ENCODE measurements around the gene LHFPL3.
"Not testable (repeated sequence)": the region's sequence is repeated elsewhere in the genome, so short reads cannot be mapped to it uniquely, and the experiment has no call there.

LHFPL3 gene

DNA sequence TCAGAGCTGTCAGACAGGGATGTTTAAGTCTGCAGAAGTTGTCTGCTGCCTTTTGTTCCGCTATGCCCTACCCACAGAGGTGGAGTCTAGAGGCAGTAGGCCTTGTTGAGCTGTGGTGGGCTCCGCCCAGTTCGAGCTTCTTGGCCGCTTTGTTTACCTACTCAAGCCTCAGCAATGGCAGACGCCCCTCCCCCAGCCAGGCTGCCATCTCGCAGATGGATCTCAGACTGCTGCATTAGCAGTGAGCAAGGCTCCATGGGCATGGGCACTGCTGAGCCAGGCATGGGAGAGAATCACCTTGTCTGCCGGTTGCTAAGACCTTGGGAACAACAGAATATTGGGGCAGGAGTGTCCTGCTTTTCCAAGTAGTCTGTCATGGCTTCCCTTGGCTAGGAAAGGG lies 267.2 kb downstream of the LHFPL3 start:
- DNase-seq (ENCODE audit: low read depth in 2 of 2), result not testable (repeated sequence)

DNA sequence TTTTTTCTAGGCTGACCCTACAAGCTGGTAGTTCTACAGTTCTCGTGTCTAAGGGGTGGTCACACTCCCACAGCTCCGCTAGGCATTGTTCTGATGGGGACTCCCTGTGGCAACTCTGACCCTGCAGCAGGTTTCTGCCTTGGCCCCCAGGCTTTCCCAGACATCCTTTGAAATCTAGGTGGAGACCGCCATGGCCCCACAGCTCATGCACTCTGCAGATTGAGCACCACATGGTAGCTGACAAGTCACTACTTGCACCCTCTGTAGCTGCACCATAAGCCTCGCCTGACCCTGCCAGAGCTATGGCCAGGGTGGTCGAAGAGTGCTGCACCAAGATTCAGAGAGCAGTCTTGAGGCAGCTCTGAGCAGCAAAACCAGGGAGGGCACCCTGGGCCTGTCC lies 275.6 kb downstream of the LHFPL3 start:
- no peak for DNase-seq (ENCODE audit: low read depth in 2 of 2)

DNA sequence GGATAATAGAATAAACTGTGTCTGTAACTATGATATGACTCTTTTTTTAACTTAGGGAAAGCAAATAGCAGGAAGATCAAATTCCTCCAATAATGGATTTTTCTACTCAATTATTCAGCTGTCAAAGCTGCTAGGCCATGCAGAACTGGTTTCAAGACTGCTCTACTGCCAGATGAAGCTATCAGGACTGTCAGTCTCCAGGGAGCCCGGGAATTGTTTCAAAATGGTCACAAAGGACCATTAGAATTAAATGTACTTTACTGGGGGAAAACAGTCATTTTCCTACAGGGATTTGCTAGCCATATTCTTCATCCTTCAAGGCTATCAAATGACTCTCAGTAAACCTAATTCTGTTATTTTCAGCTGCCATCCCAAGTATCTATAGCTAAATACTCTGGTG lies 276.3 kb downstream of the LHFPL3 start:
- no peak for DNase-seq (ENCODE audit: low read depth in 2 of 2)

DNA sequence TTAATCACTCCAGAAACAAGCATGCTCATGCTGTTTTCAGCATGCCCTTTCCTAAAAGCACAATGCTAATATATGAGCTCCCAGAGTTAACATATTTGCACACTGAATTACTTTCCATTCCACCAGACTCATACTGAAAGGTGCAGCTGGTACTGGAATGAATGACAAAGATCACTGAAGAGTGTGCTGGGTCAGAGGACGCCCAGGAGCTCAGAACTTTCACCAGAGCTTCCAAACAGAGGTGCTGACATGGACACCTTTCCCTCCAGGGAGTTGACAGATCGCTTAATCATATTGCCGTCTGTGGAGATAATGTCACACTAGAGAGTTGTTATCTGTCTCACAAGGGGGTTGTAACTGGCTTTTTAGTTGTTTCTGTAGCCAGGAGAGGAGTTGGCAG lies 292.9 kb downstream of the LHFPL3 start:
- no peak for DNase-seq (ENCODE audit: low read depth in 2 of 2)

DNA sequence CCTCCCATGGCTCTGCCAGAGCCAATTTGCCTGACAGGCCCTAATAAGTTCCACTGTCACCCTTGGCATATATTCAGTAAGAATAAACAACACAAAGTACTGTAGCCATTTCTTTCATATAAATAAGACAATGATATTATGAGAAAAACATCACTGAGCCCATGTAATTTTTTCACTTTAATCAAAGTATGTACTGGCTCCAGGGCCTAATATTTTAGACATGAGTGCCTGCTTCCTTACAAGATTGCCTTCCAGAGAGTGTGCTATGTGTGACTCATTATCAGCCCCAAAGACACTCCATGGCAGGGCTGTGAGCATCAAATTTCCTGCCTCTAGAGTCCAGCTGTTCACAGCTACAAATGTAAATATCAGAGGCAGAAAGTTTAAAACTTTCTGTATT lies 297.6 kb downstream of the LHFPL3 start:
- DNase-seq (ENCODE audit: low read depth in 2 of 2), result no peak

DNA sequence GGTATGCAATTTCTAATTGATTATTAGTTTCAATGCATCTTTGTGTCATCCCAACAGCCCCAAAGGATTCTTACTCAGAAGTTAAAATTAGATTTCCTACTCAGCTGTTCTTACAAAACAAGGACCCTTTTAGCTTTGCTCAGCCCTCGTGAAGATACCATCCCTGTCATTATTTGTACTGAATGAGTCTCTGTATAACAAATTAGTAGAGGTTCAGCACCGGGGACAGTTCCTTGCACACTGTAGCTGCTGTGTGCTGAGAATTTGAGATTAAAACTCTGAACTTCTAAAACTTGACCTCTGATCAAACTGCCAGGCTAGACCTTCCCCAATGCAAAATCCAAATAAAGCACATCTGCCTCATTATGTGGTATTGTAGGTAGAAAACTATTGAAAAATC lies 299.1 kb downstream of the LHFPL3 start:
- DNase-seq (ENCODE audit: low read depth in 2 of 2), result no peak

DNA sequence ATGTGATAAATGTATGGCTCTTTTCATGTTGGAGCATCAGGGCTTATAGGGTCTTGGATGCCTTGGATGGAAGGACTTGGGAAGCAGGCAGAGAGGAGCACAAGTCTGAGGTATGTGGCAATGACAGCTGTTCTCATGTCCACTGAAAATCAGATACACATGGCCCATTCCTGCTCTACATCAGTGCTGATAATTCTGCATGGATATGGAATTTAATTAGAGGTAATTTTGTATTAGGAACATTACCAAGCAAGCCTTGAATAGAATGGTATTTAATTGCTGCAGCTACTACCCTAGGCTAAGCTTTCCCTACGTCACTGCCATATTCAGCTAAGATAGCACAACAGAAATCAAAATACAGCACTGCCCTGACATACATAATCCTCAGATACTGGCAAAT lies 299.6 kb downstream of the LHFPL3 start:
- DNase-seq (ENCODE audit: low read depth in 2 of 2), result no peak

DNA sequence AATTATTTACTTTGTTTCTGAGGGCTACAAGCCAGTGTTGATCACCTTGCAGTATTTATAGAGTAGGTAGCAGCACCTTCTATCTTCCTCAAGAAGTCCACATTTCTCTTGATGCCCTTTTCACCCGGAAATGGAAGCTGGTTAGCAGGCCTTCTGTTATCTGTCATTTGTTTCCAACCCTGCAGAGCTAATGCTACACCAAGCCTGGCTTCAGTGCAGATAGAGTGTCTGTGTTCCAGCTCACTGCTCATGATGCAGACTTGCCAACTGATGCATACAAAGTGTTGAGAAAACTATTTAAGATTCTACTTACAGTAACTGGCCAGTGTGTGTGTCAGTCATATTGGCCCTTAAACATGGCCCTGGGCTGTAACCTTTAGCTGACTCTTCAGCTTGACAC lies 301.0 kb downstream of the LHFPL3 start:
- no peak for DNase-seq (ENCODE audit: low read depth in 2 of 2)

DNA sequence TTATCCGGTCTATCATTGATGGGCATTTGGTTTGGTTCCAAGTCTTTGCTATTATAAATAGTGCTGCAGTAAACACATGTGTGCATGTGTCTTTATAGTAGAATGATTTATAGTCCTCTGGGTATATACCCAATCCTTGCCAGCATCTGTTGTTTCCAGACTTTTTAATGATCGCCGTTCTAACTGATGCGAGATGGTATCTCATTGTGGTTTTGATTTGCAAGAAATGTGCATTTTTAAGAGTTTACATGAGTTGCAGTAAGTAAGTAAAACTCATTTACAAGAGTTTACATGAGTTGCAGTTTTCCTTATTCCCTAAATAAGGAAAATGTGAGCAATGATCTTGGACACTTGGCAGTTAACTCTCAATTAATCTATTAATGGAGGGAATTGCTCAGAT lies 312.1 kb downstream of the LHFPL3 start:
- no peak for DNase-seq (ENCODE audit: low read depth in 2 of 2)

DNA sequence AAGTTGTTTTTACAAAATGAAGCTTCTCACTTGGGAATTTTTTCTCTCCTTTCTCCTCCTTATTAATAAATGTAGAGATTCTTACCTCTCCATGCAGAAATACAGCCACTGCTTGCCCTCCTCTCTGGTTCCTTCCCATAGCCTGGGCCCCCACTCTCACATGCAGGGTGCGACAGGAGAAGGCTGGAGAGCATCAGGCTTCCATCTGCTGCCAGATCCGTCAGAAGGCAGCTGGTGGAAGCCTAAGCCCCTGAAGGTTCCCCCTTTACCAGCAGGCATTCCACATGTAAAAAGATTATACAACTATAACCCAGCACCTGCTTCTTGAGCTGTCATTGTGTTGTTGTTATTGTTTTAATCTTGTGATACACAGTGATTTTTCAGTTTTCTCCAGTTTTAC lies 314.2 kb downstream of the LHFPL3 start:
- DNase-seq (ENCODE audit: low read depth in 2 of 2), result no peak

DNA sequence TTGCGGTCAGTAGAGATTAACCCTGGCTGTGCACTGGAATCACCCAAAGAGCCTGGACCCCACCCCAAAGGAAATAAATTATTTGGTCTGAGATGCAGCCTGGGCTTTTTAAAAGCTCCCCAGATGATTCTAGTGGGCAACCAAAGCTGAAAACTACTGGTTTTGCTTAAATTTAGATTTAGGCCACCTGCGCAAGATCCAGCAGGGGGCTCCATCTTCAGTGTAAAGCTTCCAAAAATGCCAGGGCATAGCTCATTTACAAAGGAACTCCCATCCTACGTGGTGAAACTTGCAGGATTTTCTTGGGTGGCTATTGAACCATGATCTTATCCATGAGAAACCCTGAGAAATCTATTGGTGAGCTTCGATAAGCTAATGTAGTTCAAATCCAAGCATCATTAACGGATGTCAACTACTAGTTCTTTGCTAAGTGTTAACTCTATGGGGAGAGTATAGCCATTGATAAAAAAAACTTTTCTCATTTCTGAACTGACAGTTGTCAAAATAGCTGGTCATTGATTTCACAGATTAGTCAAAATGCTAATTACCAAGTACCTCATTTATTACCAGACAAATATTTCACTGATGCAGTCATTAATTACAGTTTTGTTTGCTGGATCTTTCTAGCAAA lies 315.3 kb downstream of the LHFPL3 start:
- no peak for DNase-seq (ENCODE audit: low read depth in 2 of 2)

DNA sequence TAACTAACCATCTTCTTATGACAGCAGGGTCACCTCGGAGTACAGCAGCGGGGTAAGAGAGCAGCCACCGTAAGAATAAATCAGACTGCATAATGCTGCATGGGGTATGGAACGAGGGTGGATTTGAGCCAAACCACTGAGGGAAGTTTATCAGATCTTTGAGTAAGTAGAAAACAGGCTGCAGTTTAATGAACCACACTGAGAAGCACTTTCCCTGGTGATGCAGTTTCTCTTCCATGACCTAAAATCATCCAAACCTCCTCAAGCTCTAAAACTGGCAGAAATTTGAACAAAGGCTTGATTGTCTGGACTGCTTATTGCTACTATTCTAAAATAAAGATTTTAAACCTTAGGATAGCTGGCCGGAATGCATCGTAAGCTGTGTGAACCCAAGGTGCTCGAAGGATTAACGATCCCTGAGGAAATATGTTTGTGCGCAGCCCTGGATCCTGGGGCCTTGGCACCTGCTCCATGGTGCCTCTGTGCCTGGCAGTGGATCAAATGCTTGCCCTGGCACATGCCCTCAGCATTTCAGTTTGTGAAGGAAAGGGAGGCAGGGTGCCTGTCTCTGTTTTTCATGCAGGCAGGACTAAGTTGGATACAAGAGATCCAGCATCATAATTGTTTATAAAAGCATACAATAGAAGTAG lies 322.7 kb downstream of the LHFPL3 start:
- DNase-seq (ENCODE audit: low read depth in 2 of 2), result no peak

DNA sequence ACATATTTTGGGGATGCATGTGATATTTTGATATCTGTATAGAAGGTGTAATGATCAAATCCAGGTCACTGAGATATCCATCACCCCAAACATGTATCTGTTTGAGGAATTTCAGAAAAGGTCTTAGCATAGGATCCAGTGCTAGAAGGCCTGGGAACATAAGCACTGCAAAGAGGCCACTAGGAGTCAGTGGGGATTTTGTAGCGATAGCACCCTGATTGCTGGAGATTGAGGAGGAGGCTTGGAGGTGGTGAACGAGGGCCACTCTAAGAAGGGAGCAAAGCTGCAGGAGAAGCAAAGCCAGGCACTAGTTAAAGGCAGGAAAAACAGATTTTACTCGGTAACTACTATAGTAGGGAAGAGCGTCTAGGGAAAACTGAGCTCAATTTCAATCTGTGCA lies 324.0 kb downstream of the LHFPL3 start:
- no peak for DNase-seq (ENCODE audit: low read depth in 2 of 2)

DNA sequence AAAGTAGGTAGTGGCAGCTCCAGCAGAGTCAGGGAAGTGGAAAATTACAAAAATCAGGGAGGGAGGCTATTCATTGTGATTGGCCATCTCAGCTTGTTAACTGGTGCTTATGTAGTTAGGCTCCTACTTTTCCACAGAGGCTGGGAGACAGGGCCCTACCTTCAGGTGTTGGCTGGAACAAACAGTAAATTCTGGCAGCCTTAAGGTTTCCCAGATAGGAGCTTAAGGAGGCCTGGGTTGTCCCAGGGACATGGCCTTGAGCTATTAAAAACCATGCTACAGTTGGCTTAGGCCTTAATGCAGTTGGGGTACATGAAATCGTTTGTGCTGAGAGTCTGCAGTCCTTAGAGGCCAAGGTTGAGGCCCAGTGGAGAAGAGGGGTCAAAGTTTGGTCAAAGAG lies 324.5 kb downstream of the LHFPL3 start:
- DNase-seq (ENCODE audit: low read depth in 2 of 2), result no peak

DNA sequence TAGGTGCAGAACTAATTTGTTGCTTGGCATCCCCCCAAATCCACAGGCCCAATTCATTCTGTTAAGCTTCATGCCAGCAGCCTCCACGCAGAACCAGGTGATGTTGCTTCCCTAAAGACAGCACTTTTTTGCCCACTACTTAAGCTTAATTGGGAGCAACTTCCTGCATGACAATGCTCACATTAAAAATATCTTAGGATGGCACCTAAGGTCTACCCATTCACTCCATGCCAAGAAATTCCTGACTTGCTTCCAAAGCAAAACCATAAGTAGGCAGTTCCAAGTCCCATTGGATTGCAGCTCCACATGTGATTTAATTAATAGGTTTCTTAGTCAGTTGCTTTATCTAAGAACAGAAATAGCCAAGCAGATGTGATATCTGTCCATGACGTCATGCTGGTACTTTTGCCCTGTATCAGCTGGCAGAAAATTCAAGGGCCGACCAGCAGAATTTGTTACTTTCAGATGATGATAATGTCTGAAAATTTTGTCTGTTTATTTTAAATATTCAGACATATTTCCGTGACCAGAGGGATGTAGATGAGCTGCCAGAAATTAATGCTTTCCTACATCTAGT lies 325.5 kb downstream of the LHFPL3 start:
- DNase-seq (ENCODE audit: low read depth in 2 of 2), result no peak

DNA sequence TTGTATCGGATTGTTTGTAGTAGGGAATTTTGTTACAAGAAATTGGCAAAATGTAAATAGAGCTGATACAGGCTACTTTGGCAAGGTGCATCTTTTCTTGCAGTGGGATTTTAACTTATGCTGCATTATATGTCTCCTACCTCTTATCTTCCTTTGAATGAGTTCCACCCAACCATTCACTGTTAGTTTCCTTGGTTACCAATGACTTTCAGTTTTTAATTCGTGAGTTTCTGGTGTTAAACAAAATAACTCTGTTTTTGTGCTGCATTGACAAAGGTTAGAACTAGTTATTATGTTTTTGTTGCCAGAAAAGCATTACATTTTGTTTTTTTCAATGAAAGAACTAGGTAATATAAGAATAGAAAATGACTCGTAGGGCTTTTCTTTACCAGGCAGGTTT lies 327.2 kb downstream of the LHFPL3 start:
- DNase-seq (ENCODE audit: low read depth in 2 of 2), result no peak

DNA sequence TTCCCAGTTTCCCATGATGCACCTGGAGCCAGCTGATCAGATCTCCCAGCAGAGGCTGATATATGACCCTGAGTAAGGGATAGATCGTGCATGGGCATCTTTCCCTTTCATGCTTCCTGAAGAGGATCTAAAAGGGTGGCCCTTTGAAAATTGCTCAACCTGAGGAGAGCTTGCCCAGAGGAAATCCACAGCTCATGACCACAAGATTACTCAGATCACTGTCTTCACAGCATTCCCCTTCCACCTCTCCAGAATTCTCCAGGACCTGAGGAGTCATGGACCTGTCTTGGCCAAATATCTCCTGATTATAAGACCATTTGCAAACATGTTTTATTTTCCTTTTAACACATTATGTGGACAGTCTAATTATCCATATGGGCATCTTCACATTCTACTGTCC lies 328.1 kb downstream of the LHFPL3 start:
- no peak for DNase-seq (ENCODE audit: low read depth in 2 of 2)

DNA sequence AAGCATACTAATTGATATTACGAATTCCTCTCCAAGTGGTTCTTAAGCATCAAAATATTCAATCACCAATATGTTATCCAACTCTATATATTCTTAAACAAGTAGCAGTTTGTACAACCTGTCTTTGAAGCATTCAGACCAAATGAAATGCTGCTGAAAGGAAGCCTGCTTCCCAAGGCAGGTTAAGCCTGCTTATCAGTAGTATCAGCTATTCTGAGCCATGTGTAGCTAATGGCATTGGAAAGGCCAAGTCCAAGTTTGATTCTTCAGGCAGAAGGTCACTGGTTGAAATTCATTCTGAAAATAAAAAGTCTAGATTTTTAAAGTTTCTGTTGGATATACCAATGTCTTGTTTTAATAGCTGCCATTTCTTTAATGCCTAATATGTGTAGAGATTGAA lies 328.7 kb downstream of the LHFPL3 start:
- no peak for DNase-seq (ENCODE audit: low read depth in 2 of 2)

DNA sequence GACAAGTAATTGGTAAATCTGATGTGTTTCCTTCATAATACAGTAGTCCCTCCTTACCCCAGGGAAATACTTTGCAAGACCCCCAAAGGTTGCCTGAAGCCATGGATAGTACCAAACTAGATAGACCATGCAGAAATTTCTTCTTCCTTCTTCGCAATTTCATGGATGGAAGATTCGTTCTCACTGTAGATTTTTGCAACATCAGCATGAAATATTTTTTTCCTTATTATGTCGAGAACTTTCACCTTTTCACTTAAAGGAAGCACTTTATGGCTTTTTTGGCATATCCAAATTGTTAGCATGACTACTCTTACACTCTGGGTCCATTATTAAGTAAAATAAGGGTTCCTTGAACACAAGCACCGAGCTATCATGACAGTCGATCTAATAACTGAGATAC lies 333.2 kb downstream of the LHFPL3 start:
- no peak for DNase-seq (ENCODE audit: low read depth in 2 of 2)

DNA sequence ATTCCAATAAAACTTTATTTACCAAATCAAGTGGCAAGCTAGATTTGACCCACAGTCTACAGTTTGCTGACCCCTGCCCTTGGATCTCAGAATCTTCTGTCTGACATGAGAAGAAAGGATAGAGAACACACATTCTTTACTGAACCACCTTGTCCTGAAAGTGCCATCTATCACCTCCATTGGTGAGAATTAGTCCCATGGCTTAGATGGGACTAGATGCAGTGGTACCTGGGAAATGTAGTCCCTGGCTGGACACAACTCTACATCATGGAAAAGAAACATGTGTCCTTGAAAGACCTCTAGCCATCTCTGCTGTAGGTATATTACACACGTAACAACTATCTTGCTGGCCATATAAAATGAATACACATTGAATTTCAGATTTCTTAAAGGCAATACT lies 336.2 kb downstream of the LHFPL3 start:
- no peak for DNase-seq (ENCODE audit: low read depth in 2 of 2)

DNA sequence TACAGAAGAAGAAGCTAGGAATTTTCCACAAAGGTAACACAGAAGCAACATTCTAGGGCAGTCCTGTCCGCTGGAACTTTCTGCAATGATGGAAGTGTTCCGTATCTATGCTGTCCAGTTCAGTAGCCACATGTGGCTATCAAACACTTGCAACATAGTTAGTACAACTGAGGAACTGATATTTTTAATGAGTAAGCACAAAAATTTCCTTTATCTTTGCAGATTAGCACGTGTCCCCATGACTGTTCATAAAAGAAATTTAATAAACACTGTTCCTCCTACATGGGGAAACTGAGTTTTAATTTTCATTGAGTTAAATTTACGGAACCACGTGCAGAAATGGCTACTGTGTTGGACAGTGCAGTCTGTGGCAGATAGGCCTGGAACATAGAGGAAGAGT lies 349.2 kb downstream of the LHFPL3 start:
- DNase-seq (ENCODE audit: low read depth in 2 of 2), result no peak

DNA sequence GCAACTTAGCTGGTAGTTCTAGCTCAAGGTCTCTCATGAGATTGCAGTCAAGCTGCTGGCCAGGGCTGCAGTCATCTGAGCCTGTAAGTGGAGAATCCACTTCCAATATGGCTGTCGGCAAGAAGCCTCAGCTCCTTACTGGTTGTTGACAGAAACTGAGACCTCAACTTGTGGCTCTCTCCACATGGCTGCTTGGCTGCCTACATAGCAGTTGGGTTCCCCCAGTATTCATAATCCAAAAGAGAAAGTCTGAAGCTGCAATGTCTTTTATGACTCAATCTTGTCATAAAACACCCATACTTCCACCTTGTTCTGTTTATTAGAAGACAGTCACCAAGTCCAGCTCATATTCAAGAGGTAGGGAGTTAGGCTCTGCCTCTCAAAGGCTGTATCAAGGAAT lies 350.7 kb downstream of the LHFPL3 start:
- no peak for DNase-seq (ENCODE audit: low read depth in 2 of 2)

DNA sequence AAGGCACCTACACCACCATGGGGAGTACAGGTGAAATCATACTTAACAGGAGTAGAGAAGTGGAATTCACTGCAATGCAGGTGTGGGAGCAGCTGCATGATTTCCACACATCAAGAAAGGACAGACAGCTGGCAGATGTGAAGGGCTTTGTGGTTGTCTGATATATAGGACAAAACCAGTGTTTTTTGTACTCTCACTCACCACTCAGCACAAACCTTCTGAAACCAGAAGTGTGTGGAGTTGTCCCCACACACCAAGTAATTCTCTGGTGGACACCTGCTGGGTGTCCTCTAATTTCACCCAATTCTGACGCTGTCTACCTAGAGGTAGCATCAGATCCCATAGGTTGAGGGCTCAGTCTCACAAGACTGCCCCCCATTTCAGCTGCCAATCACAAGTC lies 357.9 kb downstream of the LHFPL3 start:
- DNase-seq (ENCODE audit: low read depth in 2 of 2), result no peak

DNA sequence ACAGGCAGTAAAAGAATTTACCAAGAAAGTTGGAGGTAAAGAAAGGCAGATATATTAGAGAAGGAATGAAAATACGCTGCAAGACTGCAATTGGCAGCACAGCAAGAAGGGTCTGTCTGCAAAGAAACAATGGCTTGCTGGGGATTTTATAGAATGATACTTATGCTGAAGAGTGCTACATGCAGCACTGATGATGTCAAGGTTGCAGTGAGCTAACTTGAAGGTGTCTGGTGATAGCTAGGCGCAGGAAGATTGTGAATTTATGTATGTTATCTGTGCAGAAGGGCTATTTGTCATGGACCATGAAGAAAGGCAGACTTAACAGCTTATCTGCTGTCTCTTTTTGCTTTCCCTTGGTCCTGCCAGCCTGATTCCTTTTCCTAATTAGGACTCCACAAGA lies 366.3 kb downstream of the LHFPL3 start:
- no peak for DNase-seq (ENCODE audit: low read depth in 2 of 2)

Data from stimulated activated CD8-positive, alpha-beta memory T cell treated with anti-CD3 and anti-CD28 coated beads, Interleukin-2, amount 100 ng/mL, for 1 hour (primary cell).